Measurements from ENCODE around the gene DNAJB11.
"Not testable (repeated sequence)": the region's sequence is repeated elsewhere in the genome, so short reads cannot be mapped to it uniquely, and the experiment has no call there.

Gene DNAJB11

DNA sequence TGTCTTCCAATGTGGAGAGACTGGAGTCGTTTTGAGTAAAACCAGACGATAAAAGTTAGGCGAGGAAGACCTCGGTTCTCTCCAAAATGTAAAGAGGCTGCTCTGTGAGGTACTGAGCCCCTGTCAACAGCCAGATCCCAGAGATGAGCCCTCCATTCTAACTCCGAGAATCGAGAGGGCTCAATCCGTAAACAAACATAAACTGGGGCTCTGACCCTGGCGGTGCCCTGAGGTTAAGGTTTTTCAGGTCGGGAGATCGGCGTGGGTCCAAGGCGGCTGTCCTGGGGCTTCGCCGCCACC is 3.8 kb upstream of the DNAJB11 start:
- Histone ChIP-seq H3K4me1 (peaks cover 0 to 55% (median 39%) of the 10 kb centered on the region in 4 donors), H3K27ac (peak overlapping the region; percentile 88), H3K4me3 (peak overlapping the region; percentile 96 to 99), H3K27me3 (no peaks in the 10 kb centered on the region), H3K36me3 (peaks cover 0 to 16% (median 0%) of the 10 kb centered on the region in 3 donors), H3K9me3 (no peaks in the 10 kb centered on the region)
- TF ChIP-seq, protein P1, sequence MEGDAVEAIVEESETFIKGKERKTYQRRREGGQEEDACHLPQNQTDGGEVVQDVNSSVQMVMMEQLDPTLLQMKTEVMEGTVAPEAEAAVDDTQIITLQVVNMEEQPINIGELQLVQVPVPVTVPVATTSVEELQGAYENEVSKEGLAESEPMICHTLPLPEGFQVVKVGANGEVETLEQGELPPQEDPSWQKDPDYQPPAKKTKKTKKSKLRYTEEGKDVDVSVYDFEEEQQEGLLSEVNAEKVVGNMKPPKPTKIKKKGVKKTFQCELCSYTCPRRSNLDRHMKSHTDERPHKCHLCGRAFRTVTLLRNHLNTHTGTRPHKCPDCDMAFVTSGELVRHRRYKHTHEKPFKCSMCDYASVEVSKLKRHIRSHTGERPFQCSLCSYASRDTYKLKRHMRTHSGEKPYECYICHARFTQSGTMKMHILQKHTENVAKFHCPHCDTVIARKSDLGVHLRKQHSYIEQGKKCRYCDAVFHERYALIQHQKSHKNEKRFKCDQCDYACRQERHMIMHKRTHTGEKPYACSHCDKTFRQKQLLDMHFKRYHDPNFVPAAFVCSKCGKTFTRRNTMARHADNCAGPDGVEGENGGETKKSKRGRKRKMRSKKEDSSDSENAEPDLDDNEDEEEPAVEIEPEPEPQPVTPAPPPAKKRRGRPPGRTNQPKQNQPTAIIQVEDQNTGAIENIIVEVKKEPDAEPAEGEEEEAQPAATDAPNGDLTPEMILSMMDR (IDR thresholded peaks at IDR 0.05): no peak
- intact Hi-C loops (cut with DNase I; ENCODE audit: low total_unique reads): loop anchor here (10.0 kb wide), 1 partner anchor 462 kb away; the partner anchor contains the start of gene ETV5
- DNase-seq: no peak

DNA sequence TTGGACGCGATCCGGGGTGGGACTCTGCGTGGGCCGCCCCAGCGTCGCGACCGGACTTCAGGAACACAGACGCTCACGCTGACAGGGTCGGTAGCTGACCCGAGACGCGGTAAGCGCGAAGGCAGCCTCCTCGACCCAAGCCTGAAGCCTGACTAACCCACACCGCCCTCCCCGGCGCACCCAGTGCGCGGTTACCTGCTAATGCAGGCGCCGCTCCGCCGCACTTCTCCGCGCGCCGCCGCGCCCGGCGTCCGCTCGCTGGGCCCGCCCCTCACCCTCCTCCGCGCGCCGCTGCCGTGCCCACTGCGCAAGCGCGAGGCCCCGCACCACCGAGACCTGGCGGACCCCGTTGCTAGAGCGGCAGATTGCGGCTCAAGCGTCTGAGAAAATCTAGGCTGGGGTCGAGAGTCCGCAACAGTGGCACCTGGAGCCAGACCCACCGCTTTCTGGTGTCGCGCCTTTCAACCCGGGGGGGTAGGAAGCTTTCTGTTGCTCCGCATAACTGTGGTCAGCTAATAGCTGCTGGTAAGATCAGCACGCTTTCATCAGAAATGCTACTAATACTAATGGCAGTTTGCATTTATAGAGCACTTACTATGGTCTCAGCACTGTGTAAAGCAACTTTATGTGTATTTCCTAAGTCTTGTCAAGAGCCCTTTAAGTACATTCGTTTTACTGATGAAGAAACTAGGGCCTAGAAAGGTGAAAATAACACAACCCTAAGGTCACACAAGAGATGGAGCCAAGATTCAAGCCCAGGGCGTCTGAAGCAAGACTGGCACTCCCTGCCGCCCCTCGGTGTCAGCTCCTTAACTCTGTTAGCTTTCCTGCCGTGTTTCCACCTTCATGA is 3.2 kb upstream of the DNAJB11 start, which contains the start of gene TBCCD1:
Gene TBCCD1 (minus strand): TSS at position 268 of the 850 bp plus-strand sequence. CDS start 3,010 bp downstream, outside the sequence.
- Histone ChIP-seq H3K27me3 (no peaks in the 10 kb centered on the region), H3K4me1 (peaks cover 0 to 61% (median 40%) of the 10 kb centered on the region in 4 donors), H3K9me3 (no peaks in the 10 kb centered on the region), H3K27ac (peak within 1 kb of the TSS; percentile 88), H3K4me3 (peak within 1 kb of the TSS; percentile 96 to 99), H3K36me3 (peaks cover 0 to 13% (median under 1%) of the 10 kb centered on the region in 3 donors)
- intact Hi-C loops (cut with DNase I; ENCODE audit: low total_unique reads): loop anchor here (10.0 kb wide), 1 partner anchor 462 kb away; the partner anchor contains the start of gene ETV5
- peak; percentile 87 to 93 for DNase-seq
- TF ChIP-seq, protein P1 (IDR thresholded peaks at IDR 0.05): no peak

DNA sequence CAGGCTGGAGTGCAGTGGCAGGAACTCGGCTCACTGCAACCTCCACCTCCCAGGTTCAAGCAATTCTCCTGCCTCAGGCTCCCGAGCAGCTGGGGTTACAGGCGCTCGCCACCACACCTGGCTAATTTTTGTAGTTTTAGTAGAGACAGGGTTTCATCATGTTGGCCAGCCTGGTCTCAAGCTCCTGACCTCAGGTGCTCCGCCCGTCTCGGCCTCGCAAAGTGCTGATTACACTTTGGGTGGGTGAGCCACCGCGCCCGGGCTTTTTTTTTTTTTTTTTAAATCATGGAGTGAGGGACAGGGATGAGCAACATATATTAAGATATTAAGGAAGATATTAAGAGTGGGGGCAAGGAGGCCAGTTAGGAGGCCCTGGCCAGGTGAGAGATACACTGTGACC is 1.2 kb upstream of the DNAJB11 start:
- not testable (repeated sequence) for H3K27ac ChIP-seq, H3K9me3 ChIP-seq, DNase-seq, H3K27me3 ChIP-seq, H3K4me3 ChIP-seq
- intact Hi-C loops (cut with DNase I; ENCODE audit: low total_unique reads): loop anchor here (10.0 kb wide), 1 partner anchor 465 kb away; the partner anchor contains the start of gene ETV5
- peaks cover 0 to 48% (median 35%) of the 10 kb centered on the region in 4 donors for H3K4me1 ChIP-seq
- H3K36me3 ChIP-seq: peaks cover 9 to 19% (median 10%) of the 10 kb centered on the region in 3 donors

DNA sequence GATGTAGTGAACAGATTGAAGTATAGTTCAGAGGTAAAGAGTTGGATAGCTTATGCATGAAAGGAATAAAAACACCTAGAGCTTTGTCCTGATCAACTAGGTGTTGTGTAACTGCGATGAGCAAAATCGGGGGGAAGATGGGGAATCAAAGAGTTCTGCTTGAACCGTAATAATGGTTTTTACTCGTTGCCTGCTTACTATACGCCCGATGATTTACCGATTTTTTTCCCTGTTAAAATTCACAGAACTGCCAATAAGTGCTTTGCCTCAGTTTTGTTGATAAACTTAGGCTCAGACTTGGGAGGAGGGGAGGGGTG is 783 bp upstream of the DNAJB11 start:
- TF ChIP-seq, protein P1 (IDR thresholded peaks at IDR 0.05): no peak
- no peak for DNase-seq
- Histone ChIP-seq H3K4me1 (peaks cover 0 to 44% (median 35%) of the 10 kb centered on the region in 4 donors), H3K9me3 (no peaks in the 10 kb centered on the region), H3K36me3 (peaks cover 10 to 19% (median 11%) of the 10 kb centered on the region in 3 donors), H3K27me3 (no peaks in the 10 kb centered on the region), H3K27ac (peak overlapping the region; percentile 13 to 15), H3K4me3 (peak overlapping the region; percentile 89 to 93)
- intact Hi-C loops (cut with DNase I; ENCODE audit: low total_unique reads): loop anchor here (10.0 kb wide), 1 partner anchor 465 kb away; the partner anchor contains the start of gene ETV5

DNA sequence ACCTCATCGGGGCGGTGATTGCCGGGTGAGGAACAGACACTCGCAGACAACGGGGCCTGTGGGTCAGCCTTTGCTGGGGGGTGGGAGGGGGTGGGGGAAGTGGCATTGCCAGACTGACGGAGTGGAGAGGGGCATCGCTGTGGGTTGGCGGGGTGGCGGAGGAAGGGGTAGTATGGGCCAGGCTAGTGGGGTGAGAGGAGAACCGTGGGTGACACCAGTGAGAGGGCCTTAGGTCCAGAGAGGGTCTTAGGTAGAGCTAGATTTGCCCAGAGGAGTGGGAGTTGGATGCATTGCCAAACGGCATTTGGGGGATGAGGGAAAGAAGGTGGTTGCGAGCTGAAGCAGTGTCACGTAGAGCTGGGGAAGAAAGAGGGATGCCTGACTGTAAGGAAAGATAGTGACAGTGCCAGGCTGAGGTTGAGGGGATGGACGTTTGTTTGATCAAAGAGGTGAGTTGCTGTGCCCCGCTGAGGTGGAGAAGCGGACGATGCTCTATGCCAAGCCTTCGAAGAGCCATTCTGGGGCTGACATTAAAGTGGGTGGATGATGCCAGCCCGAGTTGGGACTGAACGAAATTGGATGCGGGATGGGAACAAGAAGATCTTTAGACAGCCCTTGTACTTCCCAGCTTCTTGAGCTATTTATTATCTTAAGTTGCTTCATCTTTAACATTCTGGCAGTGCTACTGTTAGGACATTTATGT is 572 bp downstream of the DNAJB11 start:
- Histone ChIP-seq H3K36me3 (peaks cover 15 to 27% (median 22%) of the 10 kb centered on the region in 3 donors), H3K4me1 (peaks cover 0 to 35% (median 29%) of the 10 kb centered on the region in 4 donors), H3K27me3 (no peaks in the 10 kb centered on the region), H3K27ac (peak overlapping the region; percentile 89 to 90), H3K9me3 (no peaks in the 10 kb centered on the region), H3K4me3 (peak overlapping the region; percentile 89 to 93)
- DNase-seq: no peak
- intact Hi-C loops (cut with DNase I; ENCODE audit: low total_unique reads): no loop called here
- TF ChIP-seq, protein P1 (IDR thresholded peaks at IDR 0.05): no peak
